Memory B cell (primary cell): ENCODE data around the gene DNM3.
A peak's percentile ranks its signal among the peaks of the same experiment; 100 is the strongest.
"Not testable (repeated sequence)": the region's sequence is repeated elsewhere in the genome, so short reads cannot be mapped to it uniquely, and the experiment has no call there.

Experiments
- ATAC-seq: fragments of 150-1000 bp; cut with Tn5 transposase; 2 replicates; pipeline ENCODE4 v1.10.0; 2021; ENCODE audit warnings: low read depth, mild to moderate bottlenecking, moderate library complexity
- DNase-seq, 2 donors: peaks; one replicate each; pipeline ENCODE4 v3.0.0; 2022; ENCODE audit warnings: low spot score in 2 of 2
- H3K27ac Mint-ChIP-seq: one replicate; pipeline ENCODE4 v1.8.0; 2022; ENCODE audit warnings: mild to moderate bottlenecking, moderate library complexity, mixed read lengths
- H3K27me3 Mint-ChIP-seq: one replicate; pipeline ENCODE4 v1.8.0; 2022; ENCODE audit warnings: mixed read lengths
- H3K36me3 Mint-ChIP-seq: one replicate; pipeline ENCODE4 v1.8.0; 2022; ENCODE audit warnings: mild to moderate bottlenecking, mixed read lengths
- H3K4me1 Mint-ChIP-seq: one replicate; pipeline ENCODE4 v1.8.0; 2022; ENCODE audit warnings: mixed read lengths
- H3K4me3 Mint-ChIP-seq: one replicate; pipeline ENCODE4 v1.8.0; 2022; ENCODE audit warnings: mild to moderate bottlenecking, moderate library complexity, mixed read lengths
- H3K9me3 Mint-ChIP-seq: one replicate; pipeline ENCODE4 v1.8.0; 2022; ENCODE audit warnings: mixed read lengths

DNM3 gene

DNA sequence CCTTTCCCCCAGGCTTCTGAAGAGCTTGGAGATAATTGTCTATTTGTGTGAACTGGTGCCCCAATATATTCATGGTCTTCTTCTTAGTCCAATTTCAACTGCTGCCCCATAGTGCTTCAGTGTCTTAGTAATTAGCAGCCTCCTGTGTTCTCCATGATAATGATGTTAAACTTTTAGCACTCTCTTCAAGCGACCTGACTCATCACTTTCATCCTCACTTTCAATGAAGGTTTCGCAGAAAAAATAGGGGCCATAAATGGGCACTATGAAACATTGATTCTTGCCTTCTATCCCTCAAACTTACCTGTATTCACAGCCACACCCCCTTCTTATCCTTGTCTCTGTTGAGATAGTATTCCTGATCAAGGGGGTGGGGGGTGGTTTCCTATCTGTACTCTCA lies 210.6 kb downstream of the DNM3 start:
- Mint-ChIP-seq H3K27me3 (no peaks in the 10 kb centered on the region), H3K4me3 (no peak overlapping the region), H3K36me3 (peaks cover 1% of the 10 kb centered on the region), H3K27ac (no peak overlapping the region), H3K9me3 (peaks cover 1% of the 10 kb centered on the region), H3K4me1 (no peaks in the 10 kb centered on the region)
- ATAC-seq (no peak), DNase-seq (no peak)

DNA sequence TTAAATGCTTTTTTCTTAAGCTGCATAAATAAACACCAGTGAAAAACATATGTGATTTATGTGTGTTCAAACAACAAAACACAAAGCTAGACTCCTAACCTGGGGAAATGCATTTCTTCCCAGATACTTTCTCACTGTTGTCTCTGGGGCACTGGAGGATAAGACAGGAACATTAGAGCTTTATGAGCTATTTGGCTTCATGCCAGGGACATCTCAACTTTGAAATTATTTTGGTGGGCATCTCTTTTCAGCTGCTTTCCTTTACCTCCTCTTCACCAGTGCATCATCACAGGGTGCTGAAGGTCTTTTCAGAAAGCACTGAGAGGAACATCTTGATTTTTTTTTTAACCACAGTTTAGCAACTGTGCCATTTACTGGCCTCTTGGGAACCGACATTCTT lies 212.9 kb downstream of the DNM3 start:
- no peaks in the 10 kb centered on the region for H3K27me3 Mint-ChIP-seq
- no peak overlapping the region for H3K4me3 Mint-ChIP-seq
- H3K4me1 Mint-ChIP-seq = no peaks in the 10 kb centered on the region
- H3K27ac Mint-ChIP-seq = no peak overlapping the region
- DNase-seq (no peak), ATAC-seq (no peak)
- H3K9me3 Mint-ChIP-seq = peaks cover 1% of the 10 kb centered on the region
- H3K36me3 Mint-ChIP-seq = peaks cover 1% of the 10 kb centered on the region

DNA sequence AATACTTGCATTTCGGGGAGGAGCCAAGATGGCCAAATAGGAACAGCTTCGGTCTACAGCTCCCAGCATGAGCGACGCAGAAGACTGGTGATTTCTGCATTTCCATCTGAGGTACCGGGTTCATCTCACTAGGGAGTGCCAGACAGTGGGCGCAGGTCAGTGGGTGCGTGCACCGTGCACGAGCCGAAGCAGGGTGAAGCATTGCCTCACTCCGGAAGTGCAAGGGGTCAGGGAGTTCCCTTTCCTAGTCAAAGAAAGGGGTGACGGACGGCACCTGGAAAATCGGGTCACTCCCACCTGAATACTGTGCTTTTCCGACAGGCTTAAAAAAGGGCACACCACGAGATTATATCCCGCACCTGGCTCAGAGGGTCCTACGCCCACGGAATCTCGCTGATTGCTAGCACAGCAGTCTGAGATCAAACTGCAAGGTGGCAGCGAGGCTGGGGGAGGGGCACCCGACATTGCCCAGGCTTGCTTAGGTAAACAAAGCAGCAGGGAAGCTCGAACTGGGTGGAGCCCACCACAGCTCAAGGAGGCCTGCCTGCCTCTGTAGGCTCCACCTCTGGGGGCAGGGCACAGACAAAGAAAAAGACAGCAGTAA lies 214.6 kb downstream of the DNM3 start:
- not testable (repeated sequence) for H3K9me3 Mint-ChIP-seq, H3K4me1 Mint-ChIP-seq, ATAC-seq, H3K27me3 Mint-ChIP-seq, DNase-seq, H3K27ac Mint-ChIP-seq, H3K4me3 Mint-ChIP-seq, H3K36me3 Mint-ChIP-seq

DNA sequence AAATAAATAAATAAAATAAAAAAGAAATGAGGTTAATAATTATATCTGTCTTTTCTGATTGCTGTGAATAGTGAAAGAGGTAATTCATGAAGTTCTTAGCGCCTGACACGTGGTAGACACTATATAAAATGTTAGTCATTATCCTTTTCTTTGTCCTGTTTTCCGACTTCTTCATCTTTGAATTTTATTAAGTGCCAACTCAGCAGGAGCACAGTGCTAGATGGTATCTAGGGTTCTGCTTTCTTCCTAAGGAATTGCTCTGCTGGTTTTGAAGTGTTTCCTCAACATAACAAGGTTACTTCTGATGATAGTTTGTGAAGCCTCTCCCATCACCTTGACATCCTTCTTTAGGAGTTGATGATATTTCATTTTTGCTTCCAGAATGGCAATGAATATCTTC lies 227.0 kb downstream of the DNM3 start:
- peaks cover 2% of the 10 kb centered on the region for H3K36me3 Mint-ChIP-seq
- H3K27me3 Mint-ChIP-seq = no peaks in the 10 kb centered on the region
- no peak overlapping the region for H3K27ac Mint-ChIP-seq
- DNase-seq (no peak), ATAC-seq (no peak)
- no peaks in the 10 kb centered on the region for H3K4me1 Mint-ChIP-seq
- no peak overlapping the region for H3K4me3 Mint-ChIP-seq
- no peaks in the 10 kb centered on the region for H3K9me3 Mint-ChIP-seq

DNA sequence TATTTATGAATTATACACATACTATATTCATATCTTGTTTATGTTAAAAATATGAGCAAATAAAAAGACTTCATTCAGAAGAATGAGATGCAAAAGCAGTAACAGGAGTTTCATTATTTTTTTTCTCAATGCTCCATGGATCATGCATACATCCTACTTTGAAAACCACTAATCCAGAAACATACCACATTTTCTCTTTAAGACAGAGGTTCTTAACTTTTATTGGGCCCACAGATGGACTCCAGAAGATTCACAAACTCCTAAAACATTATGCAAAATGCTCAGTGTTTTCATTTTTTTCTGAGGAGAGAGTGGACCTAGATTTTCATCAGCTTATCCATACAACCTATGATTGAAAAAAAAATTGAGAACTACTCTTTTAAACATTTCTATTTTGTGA lies 227.8 kb downstream of the DNM3 start:
- Mint-ChIP-seq H3K9me3 (no peaks in the 10 kb centered on the region), H3K27ac (no peak overlapping the region), H3K4me3 (no peak overlapping the region), H3K4me1 (no peaks in the 10 kb centered on the region), H3K27me3 (no peaks in the 10 kb centered on the region), H3K36me3 (peaks cover 2% of the 10 kb centered on the region)
- ATAC-seq = no peak
- no peak for DNase-seq

DNA sequence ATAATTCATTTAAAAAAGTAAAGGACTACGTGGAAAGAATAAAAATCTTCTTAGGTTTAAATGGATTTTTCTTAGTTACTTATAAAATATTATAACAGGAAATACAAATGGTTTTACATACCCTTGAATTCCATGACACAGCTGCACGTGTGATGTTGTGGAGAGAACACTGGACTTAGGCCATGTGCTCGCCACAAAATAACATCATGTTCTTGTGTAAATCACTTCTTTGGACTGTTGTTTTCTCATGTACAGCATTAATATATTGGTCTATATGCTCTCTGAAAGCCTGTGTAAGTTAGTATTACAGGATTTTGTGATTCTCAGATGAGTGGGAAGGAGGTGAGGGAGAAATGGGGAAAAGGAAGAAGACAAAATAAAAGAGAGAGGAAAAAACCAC lies 228.2 kb downstream of the DNM3 start:
- Mint-ChIP-seq H3K4me3 (no peak overlapping the region), H3K27ac (peak overlapping the region; percentile 19), H3K36me3 (peaks cover 2% of the 10 kb centered on the region), H3K4me1 (no peaks in the 10 kb centered on the region), H3K9me3 (no peaks in the 10 kb centered on the region), H3K27me3 (no peaks in the 10 kb centered on the region)
- ATAC-seq = no peak
- no peak for DNase-seq

DNA sequence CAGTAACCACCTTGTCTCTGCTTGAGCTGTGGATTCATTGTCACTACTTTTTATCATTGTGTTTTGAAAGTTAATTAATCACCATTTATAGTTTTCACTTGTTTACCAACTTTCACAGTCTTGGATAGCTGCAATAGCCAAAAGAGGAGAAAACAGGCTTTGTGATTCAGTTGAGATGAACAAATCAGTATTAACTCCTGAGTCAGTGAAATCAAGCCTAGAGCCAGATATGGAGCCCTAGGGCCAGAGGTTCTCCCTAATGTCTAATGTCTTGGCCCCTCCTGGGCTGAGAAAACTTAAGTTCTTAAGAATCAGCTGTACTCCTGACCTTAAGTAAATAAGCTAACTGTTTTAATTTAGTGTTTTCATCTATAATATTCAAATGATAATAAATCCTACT lies 228.8 kb downstream of the DNM3 start:
- Mint-ChIP-seq H3K27ac (peak overlapping the region; percentile 19), H3K27me3 (no peaks in the 10 kb centered on the region), H3K4me1 (no peaks in the 10 kb centered on the region), H3K36me3 (peaks cover 2% of the 10 kb centered on the region), H3K4me3 (no peak overlapping the region), H3K9me3 (no peaks in the 10 kb centered on the region)
- ATAC-seq (no peak), DNase-seq (no peak)

DNA sequence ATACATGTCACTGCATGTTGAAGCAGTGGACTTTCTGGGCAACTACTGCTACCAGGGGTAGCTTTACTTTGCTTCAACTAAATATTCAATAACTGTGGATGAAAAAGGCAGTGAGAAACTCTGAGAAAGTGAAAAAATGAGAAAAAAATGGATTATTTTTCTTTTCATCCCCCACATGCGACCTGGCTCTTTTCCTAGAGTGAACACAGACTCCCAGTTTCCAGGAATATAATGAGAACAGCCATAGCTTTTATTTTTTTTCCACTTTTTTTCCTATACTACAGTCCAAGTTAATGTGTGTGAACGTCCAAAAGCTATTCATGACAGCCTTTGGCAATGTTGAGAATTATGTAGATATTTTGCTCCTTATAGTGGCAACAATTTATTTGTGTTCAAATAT lies 230.4 kb downstream of the DNM3 start:
- DNase-seq = no peak
- ATAC-seq = no peak
- Mint-ChIP-seq H3K27ac (no peak overlapping the region), H3K4me1 (no peaks in the 10 kb centered on the region), H3K36me3 (peaks cover 2% of the 10 kb centered on the region), H3K4me3 (no peak overlapping the region), H3K27me3 (no peaks in the 10 kb centered on the region), H3K9me3 (no peaks in the 10 kb centered on the region)

DNA sequence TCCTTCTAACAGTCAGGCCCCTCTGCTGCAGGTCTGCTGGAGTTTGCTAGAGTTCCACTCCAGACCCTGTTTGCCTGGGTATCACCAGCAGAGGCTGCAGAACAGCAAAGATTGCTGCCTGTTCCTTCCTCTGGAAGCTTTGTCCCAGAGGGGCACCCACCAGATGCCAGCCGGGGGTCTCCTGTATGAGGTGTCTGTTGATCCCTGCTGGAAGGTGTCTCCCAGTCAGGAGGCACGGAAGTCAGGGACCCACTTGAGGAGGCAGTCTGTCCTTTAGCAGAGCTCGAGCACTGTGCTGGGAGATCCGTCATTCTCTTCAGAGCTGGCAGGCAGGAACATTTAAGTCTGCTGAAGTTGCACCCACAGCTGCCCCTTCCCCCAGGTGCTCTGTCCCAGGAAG lies 238.6 kb downstream of the DNM3 start:
- not testable (repeated sequence) for DNase-seq, ATAC-seq, H3K4me3 Mint-ChIP-seq, H3K9me3 Mint-ChIP-seq, H3K27ac Mint-ChIP-seq, H3K27me3 Mint-ChIP-seq, H3K4me1 Mint-ChIP-seq, H3K36me3 Mint-ChIP-seq

DNA sequence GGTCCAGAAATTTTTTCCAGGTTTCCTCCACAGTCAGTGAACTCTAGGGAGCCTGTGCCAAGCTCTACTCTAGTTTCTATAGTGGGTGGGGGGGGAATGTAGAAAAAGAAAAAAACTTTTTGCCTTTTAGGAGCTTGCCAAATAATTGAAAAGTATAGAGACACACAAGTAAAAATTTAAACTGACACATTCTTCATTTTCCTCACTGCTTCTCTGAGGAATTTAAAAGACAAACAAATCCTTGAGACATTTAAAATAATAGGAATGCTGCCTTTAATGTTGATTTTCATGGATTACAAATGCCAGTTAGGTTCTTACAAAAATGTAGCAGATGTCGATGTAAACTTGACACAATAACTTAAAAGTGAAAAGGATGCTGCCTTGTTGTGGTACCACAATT lies 241.9 kb downstream of the DNM3 start:
- Mint-ChIP-seq H3K27ac (no peak overlapping the region), H3K36me3 (peaks cover 3% of the 10 kb centered on the region), H3K9me3 (no peaks in the 10 kb centered on the region), H3K4me1 (no peaks in the 10 kb centered on the region), H3K4me3 (no peak overlapping the region), H3K27me3 (no peaks in the 10 kb centered on the region)
- DNase-seq = no peak
- ATAC-seq = no peak

DNA sequence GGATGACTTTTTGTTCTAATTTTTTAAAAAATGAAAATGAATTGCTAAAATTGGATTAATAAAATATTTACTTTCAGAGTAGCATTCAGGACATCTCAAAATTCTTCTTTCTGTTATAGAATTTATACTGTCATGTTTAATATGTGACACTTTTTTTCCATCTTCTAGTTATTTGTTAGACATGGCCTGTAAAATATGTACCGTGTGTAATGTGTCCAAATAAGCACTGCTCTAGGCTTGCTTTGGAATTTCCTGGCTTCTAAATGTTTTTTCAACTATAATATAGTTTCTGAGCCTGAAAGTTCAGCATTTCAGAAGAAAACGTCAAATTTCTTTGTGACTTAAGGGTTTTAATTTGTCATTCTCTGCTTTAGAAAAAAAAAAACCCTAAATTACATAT lies 243.6 kb downstream of the DNM3 start:
- H3K9me3 Mint-ChIP-seq = no peaks in the 10 kb centered on the region
- no peak for ATAC-seq
- peaks cover under 1% of the 10 kb centered on the region for H3K4me1 Mint-ChIP-seq
- H3K4me3 Mint-ChIP-seq = no peak overlapping the region
- peaks cover 3% of the 10 kb centered on the region for H3K36me3 Mint-ChIP-seq
- no peak overlapping the region for H3K27ac Mint-ChIP-seq
- DNase-seq = no peak
- H3K27me3 Mint-ChIP-seq = no peaks in the 10 kb centered on the region

DNA sequence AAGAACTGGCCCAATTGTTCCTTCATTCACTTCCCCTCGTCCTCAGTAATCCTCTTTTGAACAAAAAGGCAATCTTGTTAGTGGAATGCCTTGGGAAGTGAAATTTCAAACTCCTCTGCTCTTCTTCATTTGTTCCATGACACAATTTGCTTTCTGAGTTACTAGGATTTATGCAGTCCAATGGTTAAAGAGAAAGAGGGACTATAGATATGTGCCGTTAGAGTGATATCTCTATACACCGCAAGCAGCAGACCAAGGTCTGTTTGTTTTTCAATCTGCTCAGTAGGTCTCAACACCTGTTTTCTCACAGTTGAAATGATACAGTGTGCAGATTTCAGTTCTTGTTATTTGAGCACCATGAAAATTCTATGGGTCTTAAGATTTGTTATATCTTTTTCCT lies 244.0 kb downstream of the DNM3 start:
- Mint-ChIP-seq H3K27ac (no peak overlapping the region), H3K4me3 (no peak overlapping the region), H3K4me1 (peaks cover 5% of the 10 kb centered on the region), H3K9me3 (no peaks in the 10 kb centered on the region), H3K27me3 (no peaks in the 10 kb centered on the region), H3K36me3 (peaks cover 3% of the 10 kb centered on the region)
- DNase-seq = no peak
- ATAC-seq = no peak

DNA sequence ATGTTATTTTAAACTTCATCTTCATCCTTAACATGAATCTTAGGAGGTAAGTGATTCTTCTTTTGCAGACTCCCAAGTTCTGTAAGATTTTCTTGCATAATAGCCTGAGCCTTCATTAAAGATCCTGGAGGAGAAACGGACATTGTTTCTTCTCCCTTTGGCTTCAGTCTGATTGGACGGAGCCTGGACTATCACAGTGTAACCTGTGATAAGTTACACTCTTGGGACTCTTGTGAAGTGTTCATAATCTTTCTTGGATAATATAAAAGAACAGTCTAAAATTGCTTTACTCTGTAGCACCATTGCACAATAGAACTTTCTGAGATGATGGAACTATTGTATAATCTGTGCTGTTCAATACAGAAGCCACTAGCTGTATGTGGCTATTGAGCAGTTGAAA lies 244.8 kb downstream of the DNM3 start:
- Mint-ChIP-seq H3K4me3 (no peak overlapping the region), H3K9me3 (no peaks in the 10 kb centered on the region)

DNA sequence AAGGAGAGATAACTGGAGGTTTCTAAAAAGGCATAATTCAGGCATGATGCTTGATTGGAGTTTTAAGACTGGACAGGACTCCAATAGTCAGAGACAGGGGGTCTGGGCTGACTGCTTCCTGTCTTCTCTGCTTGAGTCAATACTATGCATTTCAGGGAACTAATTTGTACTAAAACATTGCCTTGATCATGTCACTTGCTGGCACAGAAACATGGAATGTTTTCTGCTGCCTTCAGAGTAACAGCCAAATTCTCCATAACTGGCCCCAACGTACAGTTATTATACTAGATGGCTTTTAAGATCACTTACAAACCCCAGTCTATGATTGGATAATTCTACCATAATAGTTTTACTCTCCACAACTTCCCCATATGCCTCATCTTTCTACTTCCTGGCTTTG lies 247.0 kb downstream of the DNM3 start:
- Mint-ChIP-seq H3K27ac (no peak overlapping the region), H3K36me3 (peaks cover 3% of the 10 kb centered on the region), H3K9me3 (no peaks in the 10 kb centered on the region), H3K27me3 (no peaks in the 10 kb centered on the region), H3K4me3 (no peak overlapping the region), H3K4me1 (peaks cover 6% of the 10 kb centered on the region)
- ATAC-seq (no peak), DNase-seq (no peak)

More for the DNA sequence above, 244.8 kb downstream of the DNM3 start:
- H3K36me3 Mint-ChIP-seq = peaks cover 3% of the 10 kb centered on the region
- peaks cover 6% of the 10 kb centered on the region for H3K4me1 Mint-ChIP-seq
- no peaks in the 10 kb centered on the region for H3K27me3 Mint-ChIP-seq
- H3K27ac Mint-ChIP-seq = no peak overlapping the region
- DNase-seq (no peak), ATAC-seq (no peak)

DNA sequence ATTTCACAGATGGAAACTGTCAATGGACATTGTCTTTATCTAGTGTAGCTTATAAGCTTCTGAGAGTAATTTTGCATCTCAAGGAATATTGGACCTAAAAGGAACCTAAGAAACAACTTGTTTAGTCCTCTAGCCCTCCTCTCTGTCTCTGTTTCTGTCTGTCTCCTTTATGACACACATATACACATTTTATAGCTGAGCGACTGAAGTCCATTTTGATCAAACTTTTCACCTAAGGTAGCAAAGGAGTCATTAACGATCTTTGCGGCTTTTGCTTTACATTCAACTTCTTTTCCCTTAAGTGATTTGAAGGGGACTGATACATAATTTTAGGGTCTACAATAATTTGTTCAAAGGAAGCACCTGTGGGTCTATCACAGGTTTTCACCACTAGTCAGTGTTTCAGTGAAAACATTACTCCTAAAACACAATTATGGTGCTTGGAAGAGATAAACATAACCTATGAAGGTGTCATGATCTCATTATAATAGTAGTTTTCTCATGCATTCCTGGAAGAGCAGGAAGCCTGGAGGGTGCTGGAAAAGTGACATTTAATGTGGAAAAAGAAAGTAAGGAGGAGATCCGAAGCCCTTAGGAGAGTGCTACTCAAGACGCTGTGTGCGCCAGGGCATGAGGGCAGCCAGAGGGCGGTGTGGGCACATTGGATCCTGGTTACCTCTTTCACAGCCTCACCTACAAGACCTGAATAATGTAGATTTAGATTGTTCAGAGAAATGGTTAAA lies 248.6 kb downstream of the DNM3 start:
- Mint-ChIP-seq H3K4me1 (peaks cover 6% of the 10 kb centered on the region), H3K9me3 (no peaks in the 10 kb centered on the region), H3K4me3 (peak overlapping the region; percentile 60), H3K27me3 (no peaks in the 10 kb centered on the region), H3K27ac (peak overlapping the region; percentile 28), H3K36me3 (peaks cover 3% of the 10 kb centered on the region)
- ATAC-seq (peak; percentile 99), DNase-seq (peak; percentile 44 to 55)
